CD4-positive, alpha-beta memory T cell (primary cell): ENCODE results near the gene MYBPH. TPM values are rescaled to one million over a fixed set of nuclear protein-coding genes. Genes with fewer than 3 reads are reported as not detected.

Source experiments
- CTCF ChIA-PET: fragments of 350-600 bp; sonication (Branson Sonifier 250); formaldehyde crosslinking; loops from one replicate; lab custom pipeline; 2021; ENCODE audit warnings: inconsistent platforms; ENCODE audit not compliant: partially characterized antibody; lab: Charles Lee
- POLR2A ChIA-PET: fragments of 350-600 bp; sonication (Branson Sonifier 250); formaldehyde crosslinking; loops from one replicate; lab custom pipeline; 2021; ENCODE audit not compliant: partially characterized antibody; lab: Charles Lee
- DNase-seq, 5 donors: peaks; one replicate each; pipeline versions ENCODE4 v3.0.0 to v3.0.0-alpha.2; 2020 to 2022; ENCODE audit warnings: mixed read lengths in 1 of 5
- H3K27ac ChIP-seq: one replicate; pipeline ENCODE4 v1.7.0; 2013; ENCODE audit warnings: low read depth, low read length
- H3K27me3 ChIP-seq: 2 replicates; pipeline ENCODE4 v1.7.0; 2013; ENCODE audit warnings: mild to moderate bottlenecking, low read length, moderate library complexity; ENCODE audit not compliant: insufficient read depth
- H3K36me3 ChIP-seq: 2 replicates; pipeline ENCODE4 v1.7.0; 2013; ENCODE audit warnings: mild to moderate bottlenecking, low read length, moderate library complexity; ENCODE audit not compliant: insufficient read depth
- H3K4me1 ChIP-seq: 2 replicates; pipeline ENCODE4 v1.7.0; 2013; ENCODE audit warnings: mild to moderate bottlenecking, low read length, moderate library complexity; ENCODE audit not compliant: insufficient read depth
- H3K4me3 ChIP-seq, 2 donors: one replicate each; pipeline ENCODE4 v1.7.0; 2013; ENCODE audit warnings: low read length in 2 of 2, mild to moderate bottlenecking in 1 of 2
- H3K9me3 ChIP-seq, 2 donors: one replicate each; pipeline ENCODE4 v1.7.0; 2013; ENCODE audit warnings: low read length in 2 of 2, control low read depth in 1 of 2; ENCODE audit not compliant: control insufficient read depth in 1 of 2
- H3K27ac Mint-ChIP-seq, 7 donors: one replicate each; pipeline ENCODE4 v1.8.0; 2020 to 2021; ENCODE audit warnings: mixed read lengths in 7 of 7, mild to moderate bottlenecking in 6 of 7, inconsistent platforms in 3 of 7, moderate library complexity in 3 of 7
- H3K27me3 Mint-ChIP-seq, 2 donors: one replicate each; pipeline ENCODE4 v1.8.0; 2020 to 2021; ENCODE audit warnings: mixed read lengths in 2 of 2
- H3K36me3 Mint-ChIP-seq, 2 donors: one replicate each; pipeline ENCODE4 v1.8.0; 2020 to 2021; ENCODE audit warnings: mixed read lengths in 2 of 2, inconsistent platforms in 1 of 2, mild to moderate bottlenecking in 1 of 2
- H3K4me1 Mint-ChIP-seq, 4 donors: one replicate each; pipeline ENCODE4 v1.8.0; 2020 to 2021; ENCODE audit warnings: mixed read lengths in 4 of 4, mild to moderate bottlenecking in 1 of 4
- H3K4me3 Mint-ChIP-seq, 8 donors: one replicate each; pipeline ENCODE4 v1.8.0; 2020 to 2021; ENCODE audit warnings: mixed read lengths in 8 of 8, mild to moderate bottlenecking in 7 of 8, moderate library complexity in 6 of 8, inconsistent platforms in 3 of 8
- H3K9me3 Mint-ChIP-seq, 8 donors: one replicate each; pipeline ENCODE4 v1.8.0; 2020 to 2021; ENCODE audit warnings: mixed read lengths in 8 of 8, mild to moderate bottlenecking in 5 of 8, inconsistent platforms in 3 of 8, moderate library complexity in 1 of 8
- intact Hi-C: fragments of 100-400 bp; cut with micrococcal nuclease; formaldehyde crosslinking; loops from one replicate; pipeline ENCODE4 v1.15.1; 2023
- polyA plus RNA-seq, 2 donors: library from polyadenylated mRNA; unstranded; fragments of 300-500 nt; fragmentation: Illumina TruSeq; gene quantifications; one replicate each; pipeline ENCODE4 v1.2.3, GENCODE V29; 2021
- total RNA-seq, 2 experiments: library from RNA; stranded (reverse); gene quantifications; one replicate each; pipeline ENCODE4 v1.2.3, GENCODE V29; 2021

The MYBPH gene
- total and polyA plus RNA-seq, 4 experiments from 2014 or later, result not detected

- DNase-seq, result peak; percentile 48 to 56 (median 50)
- Histone ChIP-seq H3K27ac (no peak overlapping the region), H3K36me3 (no peaks in the 10 kb centered on the region), H3K4me3 (no peak overlapping the region), H3K27me3 (no peaks in the 10 kb centered on the region), H3K4me1 (no peaks in the 10 kb centered on the region), H3K9me3 (no peaks in the 10 kb centered on the region)
- peak overlapping the region in 2 of 7 donors; percentile 54 to 60 for H3K27ac Mint-ChIP-seq
- no peaks in the 10 kb centered on the region for H3K36me3 Mint-ChIP-seq
- POLR2A ChIA-PET, result no interaction called here
- H3K9me3 Mint-ChIP-seq, result no peaks in the 10 kb centered on the region
- peaks cover 0 to 9% (median 5%) of the 10 kb centered on the region in 4 donors for H3K4me1 Mint-ChIP-seq
- intact Hi-C loops, result no loop called here
- CTCF ChIA-PET, result interaction anchor here (0.6 to 6.7 kb wide), 18 partner anchors 8 to 192 kb away, joined by 3 to 89 read pairs (median 4); no protein-coding TSS in a partner anchor
- H3K4me3 Mint-ChIP-seq, result peak overlapping the region in 1 of 8 donors; percentile 18
- peaks cover 8 to 10% of the 10 kb centered on the region in 2 donors for H3K27me3 Mint-ChIP-seq
Measured at GRCh38 chr1:203216274-203217138, 40.9 kb upstream of the MYBPH start.

- Histone ChIP-seq H3K27me3 (no peaks in the 10 kb centered on the region), H3K4me1 (no peaks in the 10 kb centered on the region), H3K4me3 (no peak overlapping the region), H3K27ac (no peak overlapping the region), H3K36me3 (no peaks in the 10 kb centered on the region), H3K9me3 (no peaks in the 10 kb centered on the region)
- Mint-ChIP-seq H3K4me1 (peaks cover 0 to 9% (median 5%) of the 10 kb centered on the region in 4 donors), H3K27me3 (peaks cover 8 to 10% of the 10 kb centered on the region in 2 donors), H3K36me3 (no peaks in the 10 kb centered on the region), H3K4me3 (no peak overlapping the region), H3K9me3 (no peaks in the 10 kb centered on the region), H3K27ac (peak overlapping the region in 1 of 7 donors; percentile 62)
- intact Hi-C loops, result no loop called here
- ChIA-PET POLR2A (no interaction called here), CTCF (interaction anchor here (0.6 to 6.7 kb wide), 16 partner anchors 9 to 180 kb away, joined by 3 to 89 read pairs (median 4); no protein-coding TSS in a partner anchor)
- DNase-seq, result no peak
Measured at GRCh38 chr1:203215573-203215972, 39.9 kb upstream of the MYBPH start.

- POLR2A ChIA-PET, result no interaction called here
- CTCF ChIA-PET, result interaction anchor here (0.9 to 6.7 kb wide), 9 partner anchors 9 to 173 kb away, joined by 3 to 89 read pairs (median 8); no protein-coding TSS in a partner anchor
Measured at GRCh38 chr1:203214871-203215270, 39.2 kb upstream of the MYBPH start.

GRCh38 chr1:203213126-203213525 is 37.5 kb upstream of the MYBPH start:
- Mint-ChIP-seq H3K9me3 (no peaks in the 10 kb centered on the region), H3K4me3 (no peak overlapping the region), H3K4me1 (peaks cover 0 to 9% (median 5%) of the 10 kb centered on the region in 4 donors), H3K36me3 (no peaks in the 10 kb centered on the region), H3K27me3 (peaks cover 5 to 12% of the 10 kb centered on the region in 2 donors), H3K27ac (no peak overlapping the region)
- POLR2A ChIA-PET, result no interaction called here
- H3K27ac ChIP-seq, result no peak overlapping the region
- no peak for DNase-seq
- no peaks in the 10 kb centered on the region for H3K27me3 ChIP-seq
- H3K4me1 ChIP-seq, result no peaks in the 10 kb centered on the region
- H3K4me3 ChIP-seq, result no peak overlapping the region
- no peaks in the 10 kb centered on the region for H3K9me3 ChIP-seq
- H3K36me3 ChIP-seq, result no peaks in the 10 kb centered on the region
- intact Hi-C loops, result no loop called here
- CTCF ChIA-PET, result interaction anchor here (0.6 to 1.8 kb wide), 2 partner anchors 9 to 883 kb away, joined by 3 to 5 read pairs; no protein-coding TSS in a partner anchor

More at GRCh38 chr1:203214871-203215270, 39.2 kb upstream of the MYBPH start:
- intact Hi-C loops, result no loop called here
- Histone ChIP-seq H3K27ac (no peak overlapping the region), H3K9me3 (no peaks in the 10 kb centered on the region), H3K27me3 (no peaks in the 10 kb centered on the region), H3K4me1 (no peaks in the 10 kb centered on the region), H3K4me3 (no peak overlapping the region), H3K36me3 (no peaks in the 10 kb centered on the region)
- Mint-ChIP-seq H3K9me3 (no peaks in the 10 kb centered on the region), H3K4me3 (no peak overlapping the region), H3K27ac (no peak overlapping the region), H3K36me3 (no peaks in the 10 kb centered on the region), H3K4me1 (peaks cover 0 to 9% (median 5%) of the 10 kb centered on the region in 4 donors), H3K27me3 (peaks cover 8 to 13% of the 10 kb centered on the region in 2 donors)
- DNase-seq, result no peak

- POLR2A ChIA-PET, result no interaction called here
- no peaks in the 10 kb centered on the region for H3K27me3 ChIP-seq
- Mint-ChIP-seq H3K4me1 (peaks cover 0 to 9% (median 5%) of the 10 kb centered on the region in 4 donors), H3K27ac (no peak overlapping the region), H3K4me3 (no peak overlapping the region), H3K27me3 (peaks cover 7 to 10% of the 10 kb centered on the region in 2 donors), H3K36me3 (no peaks in the 10 kb centered on the region), H3K9me3 (no peaks in the 10 kb centered on the region)
- H3K9me3 ChIP-seq, result no peaks in the 10 kb centered on the region
- no peaks in the 10 kb centered on the region for H3K36me3 ChIP-seq
- CTCF ChIA-PET, result interaction anchor here (1.5 kb wide), 1 partner anchor 9 kb away, joined by 7 read pairs; no protein-coding TSS in a partner anchor
- intact Hi-C loops, result no loop called here
- no peak overlapping the region for H3K27ac ChIP-seq
- no peaks in the 10 kb centered on the region for H3K4me1 ChIP-seq
- no peak overlapping the region for H3K4me3 ChIP-seq
- no peak for DNase-seq
Measured at GRCh38 chr1:203211812-203212211, 36.2 kb upstream of the MYBPH start.

GRCh38 chr1:203210988-203211387 is 35.4 kb upstream of the MYBPH start:
- Mint-ChIP-seq H3K9me3 (no peaks in the 10 kb centered on the region), H3K27ac (no peak overlapping the region), H3K27me3 (peaks cover 2 to 8% of the 10 kb centered on the region in 2 donors), H3K36me3 (no peaks in the 10 kb centered on the region), H3K4me1 (peaks cover 0 to 4% (median under 1%) of the 10 kb centered on the region in 4 donors), H3K4me3 (no peak overlapping the region)
- H3K27me3 ChIP-seq, result no peaks in the 10 kb centered on the region
- no peaks in the 10 kb centered on the region for H3K4me1 ChIP-seq
- ChIA-PET POLR2A (no interaction called here), CTCF (interaction anchor here (1.0 to 1.7 kb wide), 3 partner anchors 10 to 172 kb away, joined by 3 to 7 read pairs (median 4); no protein-coding TSS in a partner anchor)
- intact Hi-C loops, result no loop called here
- no peak for DNase-seq
- H3K27ac ChIP-seq, result no peak overlapping the region
- H3K9me3 ChIP-seq, result no peaks in the 10 kb centered on the region
- no peak overlapping the region for H3K4me3 ChIP-seq
- H3K36me3 ChIP-seq, result no peaks in the 10 kb centered on the region

GRCh38 chr1:203210350-203210749 is 34.7 kb upstream of the MYBPH start:
- ChIA-PET CTCF (interaction anchor here (1.0 to 1.7 kb wide), 2 partner anchors 93 to 171 kb away, joined by 3 to 4 read pairs; no protein-coding TSS in a partner anchor), POLR2A (no interaction called here)
- no peak for DNase-seq
- Mint-ChIP-seq H3K27me3 (peaks cover 2 to 8% of the 10 kb centered on the region in 2 donors), H3K4me3 (no peak overlapping the region), H3K27ac (no peak overlapping the region), H3K9me3 (no peaks in the 10 kb centered on the region), H3K4me1 (peaks cover 0 to 3% (median 0%) of the 10 kb centered on the region in 4 donors), H3K36me3 (no peaks in the 10 kb centered on the region)
- Histone ChIP-seq H3K27me3 (no peaks in the 10 kb centered on the region), H3K27ac (no peak overlapping the region), H3K4me3 (no peak overlapping the region), H3K4me1 (no peaks in the 10 kb centered on the region), H3K36me3 (no peaks in the 10 kb centered on the region), H3K9me3 (no peaks in the 10 kb centered on the region)
- intact Hi-C loops, result no loop called here
